Ovary (tissue), 9 donors: ENCODE data around the gene PAK4. TPM values are rescaled to one million over a fixed set of nuclear protein-coding genes. Genes with fewer than 3 reads are reported as not detected.

Experiments used
- DNase-seq, 5 donors: peaks; one replicate each; pipeline ENCODE4 v3.0.0-alpha.2; 2019 to 2020
- H3K27ac ChIP-seq, 2 donors: fragments of 200-600 bp; one replicate each; pipeline versions ENCODE4 v1.5.1 to v1.8.0; 2019 to 2022
- H3K27me3 ChIP-seq: fragments of 200-600 bp; one replicate; pipeline ENCODE4 v1.8.0; 2022
- H3K36me3 ChIP-seq: fragments of 200-600 bp; sonication (generic); one replicate; pipeline ENCODE4 v1.5.1; 2019
- H3K4me1 ChIP-seq: one replicate; pipeline ENCODE4 v1.8.1; 2013; ENCODE audit warnings: mild to moderate bottlenecking, moderate library complexity; ENCODE audit not compliant: insufficient read depth
- H3K4me3 ChIP-seq: fragments of 200-600 bp; sonication (generic); one replicate; pipeline ENCODE4 v1.5.1; 2017
- H3K9me3 ChIP-seq, 2 donors: fragments of 200-600 bp in 1 of 2; sonication (generic) in 1 of 2; one replicate each; pipeline versions ENCODE4 v1.5.1 to v1.8.1; 2013 to 2019; ENCODE audit warnings: mild to moderate bottlenecking in 1 of 2, moderate library complexity in 1 of 2
- EP300 ChIP-seq: sonication (generic); formaldehyde crosslinking; IDR thresholded peaks from one replicate; pipeline ENCODE4 v1.6.1; 2017; ENCODE audit warnings: antibody characterized with exemption
- POLR2A ChIP-seq: fragments of 450-650 bp; IDR thresholded peaks from one replicate; pipeline ENCODE4 v1.6.1; 2017; ENCODE audit warnings: antibody characterized with exemption, mild to moderate bottlenecking, moderate library complexity
- WGBS, 3 donors: extraction: QIAGEN DNeasy Blood & Tissue Kit in 1 of 3; methylation state at CpG; one replicate each; pipeline versions ENCODE4 v1.1.5 to v1.1.7; 2013 to 2017; 5-methylcytosine and 5-hydroxymethylcytosine counted together
- intact Hi-C, 4 donors: fragments of 100-400 bp; cut with DNase I; formaldehyde crosslinking; loops; one replicate each; pipeline versions ENCODE4 v1.11.0 to v1.15.1; 2022 to 2023
- polyA plus RNA-seq, 2 donors: library from polyadenylated mRNA; stranded (reverse); fragments of 200-250 nt in 1 of 2; fragments of 350-450 nt in 1 of 2; fragmentation: Illumina TruSeq in 1 of 2; extraction: RNeasy Lipid Tissue Mini Kit (QIAGEN cat#74804) in 1 of 2; gene quantifications; one replicate each; pipeline ENCODE4 v1.2.3, GENCODE V29; 2013 to 2014
- total RNA-seq, 7 donors: library from RNA; depleted of rRNA in 2 of 7; stranded (reverse); fragments of >200 nt in 2 of 7; fragmentation: NEBNext Ultra II Directional in 3 of 7; extraction: Animal tissue kit (Norgen Biotek cat#: 25700) in 3 of 7; gene quantifications; one replicate each; pipeline versions ENCODE4 v1.1.0 to v1.2.4, GENCODE V29; 2016 to 2023
- TF ChIP-seq, protein P1 (sequence below), 3 donors: fragments of 450-650 bp in 2 of 3; fragments of 200-600 bp in 1 of 3; IDR thresholded peaks; one replicate each; pipeline versions ENCODE4 v1.5.1 to v1.8.0; 2016 to 2022; ENCODE audit warnings: antibody characterized with exemption in 3 of 3, mild to moderate bottlenecking in 1 of 3
- donor health status: DM: no; HTN: no; CAD: no; lungs with moderate emphysema.
- donor health status: DM: no; HTN: no; CAD: no.
- donor health status: Bipolar disorder and iron deficiency.
- donor health status: DM: yes; HTN: yes; CAD: no.
- donor health status: DM: no; HTN: no; CAD: no.
- donor health status: DM: yes; HTN: yes; CAD: no.

The PAK4 gene
- total and polyA plus RNA-seq, 9 donors: 10.4 to 62.2 (median 35.4) TPM

DNA sequence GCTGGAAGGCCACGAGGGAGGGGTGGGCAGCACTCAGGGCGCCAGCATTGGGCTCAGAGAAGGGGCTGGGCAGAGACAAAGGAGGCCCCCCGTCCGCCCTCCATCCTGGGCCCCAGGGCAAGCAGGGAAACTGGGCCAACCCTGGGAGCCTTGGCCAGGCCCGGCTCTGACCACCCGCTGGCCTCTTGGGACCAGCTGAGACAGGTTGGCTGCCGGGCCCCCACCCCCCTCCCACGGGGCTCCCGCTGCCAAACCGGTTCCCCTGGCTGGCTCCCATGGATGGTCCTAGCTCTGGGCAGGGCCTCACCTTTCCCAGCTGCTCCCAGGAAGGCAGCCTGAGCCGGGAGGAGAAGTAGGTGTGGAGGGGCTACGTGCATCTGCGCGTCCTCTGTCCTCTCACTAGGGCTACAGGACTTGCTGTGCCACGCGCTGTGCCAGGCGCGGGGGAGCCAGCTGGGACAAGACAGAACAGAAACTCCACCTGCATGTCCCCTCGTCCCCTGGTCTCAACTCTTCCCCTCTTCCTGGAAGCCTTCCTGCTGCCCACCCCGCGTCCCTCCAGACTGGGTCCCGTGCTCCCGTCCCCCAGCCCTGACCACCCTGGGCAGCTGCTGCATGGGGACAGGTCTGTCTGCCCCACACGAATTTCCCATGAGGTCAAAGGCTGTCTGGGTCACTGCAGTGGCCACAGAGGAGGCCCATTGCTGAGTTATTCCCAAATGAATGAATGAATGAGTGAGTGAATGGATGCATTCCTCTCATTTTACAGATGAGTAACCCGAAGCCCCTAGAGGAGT lies 42.1 kb downstream of the PAK4 start:
- 70 to 87% (median 71%) methylated on average over 17 to 25 of the region's 25 CpGs for WGBS, 3 donors
- DNase-seq: peak in 1 of 5 donors; percentile 38
- TF ChIP-seq, protein P1, sequence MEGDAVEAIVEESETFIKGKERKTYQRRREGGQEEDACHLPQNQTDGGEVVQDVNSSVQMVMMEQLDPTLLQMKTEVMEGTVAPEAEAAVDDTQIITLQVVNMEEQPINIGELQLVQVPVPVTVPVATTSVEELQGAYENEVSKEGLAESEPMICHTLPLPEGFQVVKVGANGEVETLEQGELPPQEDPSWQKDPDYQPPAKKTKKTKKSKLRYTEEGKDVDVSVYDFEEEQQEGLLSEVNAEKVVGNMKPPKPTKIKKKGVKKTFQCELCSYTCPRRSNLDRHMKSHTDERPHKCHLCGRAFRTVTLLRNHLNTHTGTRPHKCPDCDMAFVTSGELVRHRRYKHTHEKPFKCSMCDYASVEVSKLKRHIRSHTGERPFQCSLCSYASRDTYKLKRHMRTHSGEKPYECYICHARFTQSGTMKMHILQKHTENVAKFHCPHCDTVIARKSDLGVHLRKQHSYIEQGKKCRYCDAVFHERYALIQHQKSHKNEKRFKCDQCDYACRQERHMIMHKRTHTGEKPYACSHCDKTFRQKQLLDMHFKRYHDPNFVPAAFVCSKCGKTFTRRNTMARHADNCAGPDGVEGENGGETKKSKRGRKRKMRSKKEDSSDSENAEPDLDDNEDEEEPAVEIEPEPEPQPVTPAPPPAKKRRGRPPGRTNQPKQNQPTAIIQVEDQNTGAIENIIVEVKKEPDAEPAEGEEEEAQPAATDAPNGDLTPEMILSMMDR (IDR thresholded peaks at IDR 0.05): no peak
- TF ChIP-seq EP300 (no peak), POLR2A (no peak)
- no peaks in the 10 kb centered on the region for H3K36me3 ChIP-seq
- H3K27me3 ChIP-seq: no peaks in the 10 kb centered on the region
- intact Hi-C loops: no loop called here
- H3K27ac ChIP-seq: peak overlapping the region in 1 of 2 donors; percentile 31
- no peaks in the 10 kb centered on the region for H3K9me3 ChIP-seq
- no peak overlapping the region for H3K4me3 ChIP-seq
- peaks cover 6% of the 10 kb centered on the region for H3K4me1 ChIP-seq

DNA sequence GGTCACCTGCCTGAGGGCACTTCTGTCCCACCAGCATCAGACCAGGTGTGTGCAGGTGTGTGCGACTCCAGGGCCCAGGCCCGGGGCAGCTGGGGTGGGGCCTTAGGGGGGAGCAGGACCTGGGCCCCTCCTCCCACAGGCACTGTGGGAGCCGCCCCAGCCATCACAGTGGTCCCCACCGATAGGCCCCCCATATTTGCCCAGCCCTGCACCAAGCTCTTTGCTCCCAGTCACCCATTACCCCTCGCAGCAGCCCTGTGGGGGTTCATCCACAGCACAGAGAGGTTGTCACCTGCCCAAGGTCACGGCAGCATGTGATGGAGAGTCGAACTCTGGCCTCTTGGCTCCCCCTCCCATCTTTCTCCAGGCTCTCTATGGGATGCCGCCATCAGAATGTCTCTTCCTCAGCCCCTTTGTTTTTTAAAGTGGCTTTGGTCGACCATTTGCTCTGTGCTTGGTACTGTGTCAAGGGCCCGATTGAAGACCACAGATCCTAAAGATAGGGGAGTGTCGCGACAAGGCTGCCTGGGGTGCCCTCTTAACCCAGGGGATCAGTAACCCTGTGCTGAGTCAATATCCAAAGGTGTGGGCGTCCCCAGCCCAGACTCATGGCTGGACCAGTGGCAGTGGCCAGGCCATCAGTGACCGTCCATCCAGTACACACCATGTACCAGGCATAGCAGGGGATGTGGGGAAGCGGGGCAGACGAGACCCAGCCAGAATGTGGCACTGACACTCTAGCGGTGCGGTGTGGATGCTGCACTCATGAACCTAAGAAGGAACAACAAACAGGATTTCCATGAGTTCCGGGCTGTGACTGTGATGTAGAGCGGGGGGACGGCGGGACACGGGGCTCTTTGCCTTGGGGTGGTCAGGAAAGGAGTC lies 42.9 kb downstream of the PAK4 start:
- no peaks in the 10 kb centered on the region for H3K27me3 ChIP-seq
- no peak overlapping the region for H3K27ac ChIP-seq
- no peak for TF ChIP-seq EP300
- H3K4me1 ChIP-seq: peaks cover 4% of the 10 kb centered on the region
- intact Hi-C loops: no loop called here
- DNase-seq: no peak
- 85 to 86% (median 85%) methylated on average over 23 of the region's 23 CpGs for WGBS, 3 donors
- H3K36me3 ChIP-seq: no peaks in the 10 kb centered on the region
- no peak overlapping the region for H3K4me3 ChIP-seq
- no peaks in the 10 kb centered on the region for H3K9me3 ChIP-seq

DNA sequence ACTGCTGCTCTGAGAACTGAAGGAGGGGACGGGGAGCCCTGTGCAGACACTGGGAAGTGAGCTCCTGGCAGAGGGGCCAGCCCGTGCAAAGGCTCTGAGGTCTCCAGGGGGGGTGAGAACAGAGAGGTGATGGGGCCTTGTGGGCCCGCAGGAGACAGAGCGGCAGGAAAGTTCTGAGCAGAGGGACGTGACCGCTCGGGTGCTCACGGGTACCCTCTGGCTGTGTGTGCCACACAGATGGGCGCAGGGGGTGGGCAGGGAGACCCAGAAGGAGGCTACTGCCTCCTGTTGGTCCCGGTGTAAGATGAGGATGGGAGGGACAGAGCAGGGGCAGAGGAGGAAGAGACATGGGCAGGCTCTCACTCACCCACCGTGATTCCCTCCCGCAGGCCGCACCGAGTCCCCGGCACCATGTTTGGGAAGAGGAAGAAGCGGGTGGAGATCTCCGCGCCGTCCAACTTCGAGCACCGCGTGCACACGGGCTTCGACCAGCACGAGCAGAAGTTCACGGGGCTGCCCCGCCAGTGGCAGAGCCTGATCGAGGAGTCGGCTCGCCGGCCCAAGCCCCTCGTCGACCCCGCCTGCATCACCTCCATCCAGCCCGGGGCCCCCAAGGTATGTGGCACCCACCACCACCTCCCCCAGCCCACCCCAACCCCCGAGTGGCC lies 43.7 kb downstream of the PAK4 start:
- Histone ChIP-seq H3K4me3 (no peak overlapping the region), H3K9me3 (no peaks in the 10 kb centered on the region), H3K4me1 (peaks cover 2% of the 10 kb centered on the region), H3K27ac (no peak overlapping the region), H3K27me3 (no peaks in the 10 kb centered on the region), H3K36me3 (no peaks in the 10 kb centered on the region)
- 86 to 89% (median 88%) methylated on average over 36 of the region's 36 CpGs for WGBS, 3 donors
- peak in 2 of 5 donors; percentile 22 to 29 for DNase-seq
- no peak for TF ChIP-seq EP300
- TF ChIP-seq POLR2A: no peak
- TF ChIP-seq, protein P1 (IDR thresholded peaks at IDR 0.05): no peak
- intact Hi-C loops: no loop called here

DNA sequence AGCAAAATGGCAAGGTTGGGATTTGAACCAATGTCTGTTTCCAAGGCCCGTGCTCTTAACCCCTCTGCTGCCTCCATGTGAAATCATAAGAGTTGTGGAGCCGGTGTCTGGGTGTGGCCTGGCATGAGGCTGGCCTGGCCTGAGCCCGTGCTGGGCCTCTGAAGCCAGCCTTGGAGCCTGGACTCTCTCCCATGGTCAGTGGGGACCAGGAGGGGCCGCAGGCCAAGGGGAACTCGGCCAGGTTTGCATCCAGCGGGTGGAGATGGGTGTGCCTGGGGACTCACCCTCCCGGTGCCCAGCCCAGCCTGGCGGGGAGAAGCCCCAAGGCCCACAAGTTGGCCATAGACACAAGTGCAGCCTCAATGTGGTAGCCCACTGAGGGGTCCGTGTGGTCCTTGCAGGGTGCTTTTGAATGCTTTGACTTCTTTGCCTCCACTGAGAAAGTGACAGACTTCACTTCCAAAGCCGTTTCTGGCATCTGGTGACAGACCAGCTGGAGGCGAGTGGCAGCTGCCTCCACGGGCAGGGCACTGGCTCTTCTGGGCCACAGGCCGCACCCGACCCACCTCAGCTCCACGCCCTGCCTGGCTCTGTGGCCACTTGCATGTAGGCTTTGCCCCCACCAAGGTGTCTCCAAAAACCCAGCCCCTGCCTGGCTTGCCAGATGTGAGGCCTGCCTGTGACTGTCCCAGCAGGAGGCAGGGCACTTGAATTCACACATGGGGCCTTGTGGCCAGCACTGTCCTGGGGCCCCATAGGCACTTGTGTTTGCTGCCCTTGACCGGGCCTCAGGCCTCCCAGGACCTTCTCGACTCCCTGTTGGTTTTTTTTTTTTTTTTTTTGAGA lies 45.0 kb downstream of the PAK4 start:
- Histone ChIP-seq H3K4me3 (no peak overlapping the region), H3K27ac (no peak overlapping the region), H3K36me3 (no peaks in the 10 kb centered on the region), H3K4me1 (peaks cover 2% of the 10 kb centered on the region), H3K27me3 (no peaks in the 10 kb centered on the region), H3K9me3 (no peaks in the 10 kb centered on the region)
- TF ChIP-seq EP300 (no peak), POLR2A (no peak)
- TF ChIP-seq, protein P1 (IDR thresholded peaks at IDR 0.05): no peak
- 75 to 78% (median 76%) methylated on average over 12 to 17 of the region's 17 CpGs for WGBS, 3 donors
- intact Hi-C loops: no loop called here
- peak in 1 of 5 donors; percentile 38 for DNase-seq
